GM21360 (cell line): ENCODE measurements around the gene TOP2B.

Experiments
- ATAC-seq: cut with Tn5 transposase; IDR thresholded peaks from one replicate; pipeline ENCODE4 v1.9.1; 2021; ENCODE audit warnings: mild to moderate bottlenecking, moderate library complexity; ENCODE audit not compliant: unreplicated experiment

The TOP2B gene

DNA sequence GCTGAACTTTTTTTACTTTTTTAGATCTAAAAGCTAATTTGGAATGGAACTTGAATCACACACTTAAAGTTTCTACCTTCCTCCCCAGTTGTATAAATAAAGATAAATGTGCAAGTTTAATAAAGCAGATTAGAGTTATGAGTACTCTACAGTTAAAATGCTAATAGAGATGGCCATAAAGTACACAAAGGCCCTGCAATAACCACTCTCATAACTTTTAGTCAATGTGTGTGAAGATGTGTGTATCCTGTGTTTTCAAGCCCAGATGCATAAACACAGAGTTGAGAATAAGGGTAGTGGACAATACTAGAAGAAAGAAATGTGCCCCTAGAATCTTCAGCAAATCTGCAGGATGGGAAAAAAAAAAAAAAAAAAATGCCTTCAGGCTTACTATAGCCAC is 45.3 kb downstream of the TOP2B start:
- ATAC-seq, result no peak

DNA sequence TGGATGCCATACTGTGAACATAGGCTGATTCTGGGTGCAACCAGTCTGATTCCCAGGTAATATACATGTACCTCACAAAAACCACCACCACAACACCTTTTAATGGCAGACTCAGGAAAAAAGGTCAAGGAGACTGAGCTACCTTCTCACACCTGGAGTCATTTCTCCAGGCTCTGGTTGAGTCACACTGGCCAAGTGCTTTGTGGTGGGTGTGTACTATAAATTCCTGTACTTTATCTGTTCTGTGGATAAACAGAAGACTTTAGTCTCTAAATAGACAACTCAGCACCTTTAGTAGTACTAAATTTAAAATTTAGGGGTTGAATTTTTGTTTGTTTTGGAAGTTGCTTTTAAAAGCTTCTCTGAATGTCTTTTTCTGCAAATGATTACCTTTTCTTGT is 46.7 kb downstream of the TOP2B start:
- no peak for ATAC-seq

DNA sequence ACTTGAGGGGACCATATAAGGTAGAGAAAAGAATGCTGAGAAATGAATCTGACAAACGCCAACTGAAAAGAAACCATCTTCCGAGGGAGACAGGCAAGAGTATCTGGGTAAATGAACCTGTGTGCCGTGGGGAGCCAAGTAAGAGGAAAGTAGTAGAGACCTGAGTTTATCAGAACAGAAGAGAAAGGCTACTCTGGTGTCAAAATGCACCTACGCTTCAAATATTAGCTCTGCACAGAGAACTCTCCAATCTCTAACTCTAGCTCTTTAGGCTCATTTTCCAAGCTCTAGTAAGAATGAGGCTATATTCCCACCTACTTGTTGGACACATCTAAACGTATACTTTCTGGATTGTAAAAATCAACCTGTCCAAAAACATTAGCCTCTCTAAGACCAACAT is 53.5 kb downstream of the TOP2B start:
- ATAC-seq, result no peak

DNA sequence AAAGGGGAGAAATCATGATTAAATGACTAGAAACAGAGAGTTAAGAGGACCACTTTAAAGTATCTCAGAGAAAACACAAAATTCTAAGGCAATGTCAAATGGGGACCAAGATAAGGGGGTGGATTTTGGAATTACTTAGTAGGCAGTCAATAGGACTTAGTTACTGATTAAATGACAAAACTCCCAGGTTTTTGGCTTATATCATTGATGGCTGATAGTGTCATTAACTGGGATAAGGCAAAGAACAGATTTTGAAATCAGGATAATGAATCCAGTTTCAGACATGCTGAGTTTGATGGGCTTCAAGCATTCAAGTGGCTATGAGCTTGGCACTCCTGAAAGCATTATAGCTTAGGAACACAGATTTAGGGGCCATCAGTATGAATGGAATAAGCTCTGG is 53.9 kb downstream of the TOP2B start:
- no peak for ATAC-seq

DNA sequence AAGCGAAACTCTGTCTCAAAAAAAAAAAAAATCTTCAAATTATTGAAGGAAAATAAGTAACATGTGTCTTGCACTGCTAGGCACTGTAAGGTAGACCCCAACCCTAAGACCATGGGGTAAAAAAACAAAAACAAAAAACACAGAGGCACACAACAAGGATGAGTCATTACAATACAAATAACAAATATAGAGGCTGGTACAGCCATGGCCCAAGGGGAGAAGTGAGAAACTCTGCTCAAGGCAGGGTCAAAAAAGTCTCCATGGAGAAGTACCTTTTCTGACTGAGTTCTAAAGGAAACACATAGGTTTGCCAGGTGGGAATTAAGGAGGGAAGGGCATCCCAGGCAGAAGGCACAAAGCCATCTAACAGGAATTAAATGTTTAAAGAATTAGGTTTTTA is 54.5 kb downstream of the TOP2B start:
- ATAC-seq, result no peak

DNA sequence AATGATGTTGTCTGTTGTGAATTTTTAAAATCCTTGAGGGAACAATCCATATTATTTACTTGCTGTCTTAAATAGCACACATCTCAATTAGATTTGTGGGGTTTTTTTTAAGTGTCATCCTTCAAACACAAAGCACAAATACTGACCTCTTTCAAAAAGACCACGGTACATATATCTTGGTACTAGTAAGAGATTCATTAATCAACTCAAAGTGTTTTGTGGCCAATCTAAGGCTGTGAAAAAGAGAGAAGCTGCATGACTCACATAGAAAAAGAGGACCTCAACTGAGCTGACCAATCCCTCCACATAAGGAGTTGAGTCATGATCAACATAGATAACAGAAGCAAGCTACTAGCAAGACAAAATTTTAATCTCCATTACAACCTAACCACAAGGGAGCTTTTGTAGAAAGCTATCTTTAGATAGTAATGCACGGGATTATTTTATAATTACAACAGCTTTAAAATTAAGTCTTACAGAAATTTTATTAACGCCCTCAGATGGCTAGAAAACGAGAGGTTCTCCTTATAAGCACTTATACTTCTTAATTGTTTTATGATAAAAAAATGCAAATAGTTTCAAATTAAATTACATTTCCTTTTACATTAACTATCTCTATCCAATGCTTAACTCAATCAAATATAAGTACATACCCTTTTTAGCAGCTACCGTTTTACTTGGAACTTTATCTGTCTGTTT is 60.5 kb downstream of the TOP2B start:
- no peak for ATAC-seq

DNA sequence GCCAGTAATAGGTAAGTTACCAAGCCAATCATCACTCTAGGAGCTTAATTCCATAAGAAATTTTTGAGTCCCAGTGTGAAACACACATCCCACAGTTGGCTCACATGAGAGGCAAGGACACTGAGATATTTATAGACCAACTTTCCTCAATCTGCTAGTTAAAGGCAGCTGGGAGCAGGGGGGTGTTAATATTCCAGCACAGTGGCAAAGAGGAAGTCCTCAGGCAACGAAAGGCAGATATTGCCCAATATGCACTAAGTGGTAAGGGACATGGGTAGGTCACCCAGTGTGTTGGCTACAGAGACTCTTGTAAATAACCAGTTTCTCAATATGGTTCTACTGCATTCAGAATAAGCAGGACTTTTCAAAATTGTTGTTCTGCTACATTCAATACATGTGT is 61.0 kb downstream of the TOP2B start:
- no peak for ATAC-seq

DNA sequence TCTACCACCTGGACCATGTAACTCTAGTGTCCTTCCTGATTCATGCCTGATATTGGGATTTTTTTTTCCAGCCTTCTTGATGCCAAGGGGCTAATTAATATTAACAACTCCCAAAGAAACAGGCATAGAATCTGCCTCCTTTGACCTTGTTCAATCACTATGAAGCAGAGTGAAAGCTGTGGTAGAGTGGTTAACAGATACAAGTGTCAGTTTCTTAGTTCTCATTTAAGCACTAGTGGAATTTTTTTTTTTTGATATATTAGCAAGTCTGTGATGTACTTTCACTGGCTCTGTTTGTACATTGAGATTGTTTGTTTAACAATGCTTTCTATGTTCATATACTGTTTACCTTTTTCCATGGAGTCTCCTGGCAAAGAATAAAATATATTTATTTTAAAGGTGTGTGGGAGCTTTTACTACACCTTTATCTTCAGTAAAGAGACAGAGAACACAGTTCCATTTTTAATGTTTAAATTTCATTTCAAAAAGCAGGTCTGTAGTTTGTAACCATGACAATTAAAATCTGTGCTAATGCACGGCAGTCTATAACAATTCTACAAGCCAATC is 67.1 kb downstream of the TOP2B start:
- no peak for ATAC-seq

DNA sequence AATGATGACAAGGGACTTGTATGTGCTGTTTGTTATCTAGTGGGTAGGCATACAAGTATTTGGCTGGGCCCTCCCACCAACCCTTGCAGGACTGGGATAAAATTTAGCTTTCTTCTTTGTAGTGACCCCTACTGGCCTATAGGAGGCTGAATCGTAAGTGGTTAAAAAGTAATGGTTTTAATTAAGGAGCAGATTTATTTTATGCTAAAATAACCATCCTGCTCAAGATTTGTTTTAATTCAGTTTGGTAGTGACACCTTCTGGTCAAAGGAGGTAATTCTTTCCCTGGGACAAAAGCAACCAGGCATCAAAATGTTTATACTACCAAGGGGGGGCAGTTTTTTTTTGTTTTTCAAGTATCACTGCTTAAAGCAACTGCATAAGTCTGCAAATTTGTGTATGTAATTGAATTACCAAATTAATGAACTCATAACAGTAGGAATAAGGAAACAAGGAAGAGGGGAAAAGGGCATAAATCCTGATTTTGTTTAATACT is 70.7 kb downstream of the TOP2B start:
- peak; percentile 45 for ATAC-seq

DNA sequence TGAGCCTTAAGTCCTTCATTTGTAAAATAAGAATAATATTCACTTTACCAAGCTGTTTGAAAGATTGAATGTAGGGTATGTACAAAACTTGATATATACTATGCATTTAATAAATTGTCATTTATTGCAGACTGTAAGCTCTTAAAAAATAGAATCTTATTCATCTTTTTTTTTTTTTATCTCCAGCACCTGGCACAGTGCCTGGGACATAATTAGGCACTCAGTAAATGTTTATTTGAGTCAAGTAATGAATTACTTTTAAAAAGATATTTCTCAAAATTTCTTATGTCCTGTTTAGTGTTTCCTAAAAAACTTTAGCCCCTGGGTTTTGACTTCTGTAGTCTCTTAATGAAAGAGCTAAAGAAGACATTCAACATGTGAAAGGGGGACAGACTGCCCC is 71.7 kb downstream of the TOP2B start:
- ATAC-seq, result no peak

DNA sequence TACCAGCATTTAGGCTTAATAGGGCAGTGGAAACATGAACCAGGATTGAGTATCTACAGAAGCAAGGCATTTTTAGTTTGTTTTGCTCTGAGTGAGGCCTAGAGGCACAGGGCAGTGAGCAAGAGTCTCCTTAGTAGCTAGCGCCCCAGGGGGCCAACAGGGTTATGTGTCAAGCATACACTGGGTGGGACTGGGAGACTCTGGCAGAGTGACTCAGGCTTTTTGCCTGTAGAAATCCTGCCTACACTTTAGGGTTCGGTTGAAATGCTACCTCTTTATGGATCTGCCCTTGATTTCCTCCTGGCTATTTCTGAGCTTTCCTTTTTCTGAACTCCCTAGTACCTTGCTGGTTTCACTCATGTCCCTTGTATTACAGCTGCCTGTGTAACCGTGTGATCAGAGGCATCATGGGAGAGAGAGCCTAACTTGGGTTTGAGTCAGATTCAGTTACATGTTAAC is 72.2 kb downstream of the TOP2B start:
- ATAC-seq, result peak; percentile 44

DNA sequence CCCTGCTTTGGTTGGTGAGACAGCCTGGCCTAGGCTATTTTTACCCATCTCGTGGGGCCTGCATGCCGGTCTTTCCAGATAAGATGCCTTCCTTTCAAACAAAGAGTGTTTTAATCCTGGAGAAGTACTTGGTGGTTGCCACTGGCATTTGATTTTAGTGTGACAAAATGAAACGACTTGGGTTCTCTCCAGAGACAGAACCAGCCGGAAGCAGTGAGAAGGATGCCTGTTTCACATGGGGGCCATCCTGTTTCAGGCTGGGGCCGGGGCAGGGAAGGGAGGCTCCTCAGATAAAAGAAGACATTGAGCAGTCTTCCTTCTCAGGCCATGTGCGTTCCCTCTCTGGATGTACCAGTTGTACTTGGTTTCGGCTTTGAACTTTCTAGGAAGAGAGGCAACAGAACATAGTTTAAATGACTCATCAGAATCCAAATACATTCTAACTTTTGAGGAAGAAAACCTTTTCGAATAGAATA is 74.9 kb downstream of the TOP2B start:
- no peak for ATAC-seq

DNA sequence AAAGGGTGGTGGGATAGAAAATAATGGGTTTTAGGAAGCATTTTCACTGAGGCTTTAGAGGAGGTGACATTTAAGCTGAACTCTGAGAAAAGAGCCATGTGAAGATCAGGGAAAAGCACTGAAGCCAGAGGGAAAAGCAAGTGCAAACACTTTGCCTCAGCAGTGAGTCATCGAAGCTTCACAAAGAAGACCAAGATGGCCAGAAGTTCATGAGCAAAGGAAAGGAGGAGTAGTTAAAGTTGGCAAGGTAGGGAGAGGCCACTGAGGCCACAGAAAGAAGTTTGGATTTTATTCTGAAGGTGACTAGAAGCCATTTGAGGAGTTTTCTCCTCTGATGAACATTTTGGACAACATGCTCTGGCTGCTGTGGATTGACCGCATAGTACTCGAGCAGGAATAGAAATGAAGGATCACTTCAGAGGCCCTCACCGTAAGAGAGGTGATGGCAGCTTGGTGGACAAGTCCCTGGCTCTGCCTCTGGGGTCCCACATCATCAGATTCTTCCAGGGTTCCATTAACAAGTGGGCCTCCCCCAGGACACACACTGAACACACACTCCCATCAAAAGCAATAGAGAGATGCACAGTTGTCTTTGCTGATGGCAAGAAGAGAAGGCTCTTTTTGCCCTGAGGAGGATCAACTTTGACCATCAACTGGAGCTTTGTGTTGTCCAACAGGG is 75.5 kb downstream of the TOP2B start:
- no peak for ATAC-seq

DNA sequence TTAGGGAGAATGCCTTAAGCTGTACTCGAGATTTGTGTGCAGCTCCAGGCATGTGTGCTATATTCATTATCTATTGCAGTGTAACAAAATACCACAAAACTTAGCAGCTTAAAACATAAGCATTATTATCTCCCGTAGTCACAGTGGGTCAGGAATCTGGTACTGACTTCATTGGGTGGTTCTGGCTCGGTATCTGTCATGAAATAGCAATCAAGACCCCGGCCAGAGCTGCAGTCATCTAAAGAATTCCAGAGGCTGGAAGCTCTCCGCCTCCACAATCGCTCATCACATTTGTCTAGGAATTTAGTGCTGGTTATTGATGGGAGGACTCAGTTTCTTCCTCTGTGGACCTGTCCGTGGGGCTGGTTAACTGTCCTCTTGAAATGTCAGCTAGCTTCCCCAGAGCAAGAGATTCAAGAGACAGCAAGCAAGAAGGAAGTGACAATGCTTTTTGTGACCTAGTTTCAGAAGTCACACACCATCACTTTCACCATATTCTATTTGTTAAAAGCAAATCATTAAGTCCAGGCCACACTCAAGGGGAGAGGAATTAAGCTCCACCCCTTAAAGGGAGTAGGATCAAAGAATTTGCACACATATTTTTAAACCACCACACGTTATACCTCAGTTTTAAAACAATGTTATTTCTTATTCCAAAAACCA is 76.1 kb downstream of the TOP2B start:
- no peak for ATAC-seq

DNA sequence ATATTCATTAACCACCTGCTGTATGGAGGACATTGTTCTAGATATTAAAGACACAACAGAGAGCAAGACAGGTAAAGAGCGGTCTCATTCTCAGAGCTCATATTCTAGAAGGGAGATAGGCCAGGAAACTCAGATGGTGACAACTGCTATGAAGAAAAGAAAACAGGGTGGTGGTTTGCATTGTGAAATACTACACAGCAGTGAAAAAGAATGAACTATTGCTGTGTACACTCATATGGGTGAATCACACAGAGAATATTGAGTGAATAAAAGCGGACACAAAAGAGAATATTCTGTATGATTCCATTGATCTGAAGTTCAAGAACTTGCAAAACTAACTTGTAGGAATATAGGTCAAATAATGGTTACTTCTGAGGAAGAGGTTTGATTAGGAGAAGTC is 76.7 kb downstream of the TOP2B start:
- no peak for ATAC-seq

DNA sequence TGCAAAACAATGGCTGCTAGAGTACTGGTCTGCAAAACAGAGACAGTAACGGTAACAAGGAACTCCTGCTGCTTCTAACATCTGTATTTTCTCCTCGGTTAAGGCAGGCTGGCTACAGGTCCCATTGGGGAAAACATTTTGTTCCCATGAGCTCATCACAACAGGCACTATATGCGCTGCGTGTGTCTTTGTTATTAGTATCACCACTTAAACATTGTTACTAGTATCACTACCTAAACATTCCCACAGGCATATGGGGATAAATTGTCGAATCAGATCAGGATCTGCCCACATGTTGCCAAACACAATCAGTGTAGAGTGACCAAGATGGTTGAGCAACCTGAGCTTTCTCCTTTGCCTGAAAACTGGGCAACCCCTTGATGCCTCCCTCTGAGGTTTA is 77.2 kb downstream of the TOP2B start:
- ATAC-seq, result no peak

DNA sequence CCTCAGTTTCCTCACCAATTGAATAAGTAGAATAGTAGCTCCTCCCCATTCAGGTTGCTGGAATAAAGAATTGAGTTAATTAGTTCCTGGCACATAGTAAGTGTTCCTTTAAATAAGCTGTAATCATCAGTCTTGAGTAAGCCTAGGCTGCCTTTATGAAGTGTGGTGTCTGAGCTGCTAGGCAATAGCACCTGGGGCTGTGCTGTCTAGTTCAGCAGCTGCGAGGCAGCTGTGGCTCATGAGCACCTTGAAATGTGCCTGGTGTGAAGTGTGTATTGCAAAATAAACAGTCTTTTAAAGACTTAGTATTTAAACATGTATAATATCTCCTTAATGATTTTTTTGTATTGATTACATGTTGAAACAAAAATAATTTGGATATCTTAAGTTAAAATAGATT is 77.6 kb downstream of the TOP2B start:
- ATAC-seq, result no peak

DNA sequence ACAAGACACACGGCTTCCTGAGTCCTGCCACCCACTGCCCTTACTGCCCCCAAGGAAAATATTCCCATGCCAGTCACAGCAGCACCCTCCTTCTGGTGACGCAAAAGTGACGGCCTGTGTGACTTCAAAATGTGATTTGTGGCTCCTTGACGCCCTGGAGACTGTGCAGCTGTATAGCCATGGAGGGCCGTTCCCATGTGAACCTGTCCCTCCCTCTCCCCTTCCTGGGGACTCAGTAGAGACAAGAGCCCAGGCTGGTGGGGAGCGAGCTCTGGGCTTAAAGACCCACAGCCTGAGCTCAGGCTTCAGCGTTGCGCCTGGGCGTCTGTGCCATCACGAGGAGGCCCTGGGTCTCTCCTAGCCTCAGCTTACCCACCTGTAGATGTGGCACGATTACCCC is 78.2 kb downstream of the TOP2B start:
- ATAC-seq, result no peak

DNA sequence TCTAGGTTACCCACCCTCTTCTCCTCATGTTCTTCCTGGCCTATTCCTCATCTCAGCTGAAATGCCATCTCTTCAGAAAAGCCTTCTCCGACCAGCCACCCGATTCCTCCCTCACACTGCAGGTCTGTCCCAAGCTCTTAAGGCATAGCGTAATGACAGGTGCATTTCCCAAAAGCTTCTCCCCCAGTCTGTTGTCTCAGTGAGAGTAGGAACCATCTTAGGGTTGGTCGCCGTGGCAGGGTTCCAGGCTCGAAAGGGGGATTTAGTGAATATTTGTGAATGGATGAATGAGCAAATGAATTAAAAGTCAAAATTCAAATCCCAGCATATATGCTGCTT is 78.6 kb downstream of the TOP2B start:
- no peak for ATAC-seq

DNA sequence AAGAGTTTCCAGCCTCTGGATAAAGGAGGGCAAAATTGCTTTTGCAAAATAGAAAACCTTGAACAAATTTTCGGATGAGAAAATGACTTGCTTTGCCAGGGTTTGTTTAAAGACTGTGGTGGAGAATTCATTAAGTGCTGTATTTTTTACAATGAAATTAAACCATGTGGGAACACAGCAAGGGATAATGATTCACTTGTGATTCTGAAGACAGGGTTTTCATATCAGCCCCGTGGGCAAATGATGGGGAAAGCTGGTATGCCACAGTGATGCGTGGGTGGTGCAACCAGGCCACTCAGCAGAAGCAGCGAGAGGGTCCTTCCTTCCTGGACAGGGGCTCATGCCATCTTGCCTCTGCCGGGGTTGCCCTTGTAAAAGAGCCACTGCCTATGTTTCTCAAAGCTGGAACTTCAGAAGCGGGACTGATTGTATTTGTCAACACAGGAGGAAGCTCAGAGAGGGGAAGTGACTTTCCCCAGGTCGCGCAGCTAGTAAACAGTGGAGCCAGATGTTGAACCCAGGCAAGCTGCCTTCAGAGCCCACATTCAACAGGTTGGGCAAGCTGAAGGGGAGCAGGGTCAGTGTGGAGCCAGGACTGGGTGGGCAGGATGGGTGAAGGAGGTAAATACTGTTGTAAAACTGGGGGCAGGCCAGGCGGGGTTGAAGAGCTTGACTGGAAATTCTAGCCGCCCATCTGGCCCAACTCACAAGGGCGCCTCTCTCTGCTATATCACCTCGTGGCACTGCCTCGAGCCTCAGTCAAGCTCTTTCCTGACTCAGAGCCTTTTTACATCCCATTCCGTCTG is 79.1 kb downstream of the TOP2B start:
- no peak for ATAC-seq
